ENCODE data around the gene CNTNAP2.
"Not testable (repeated sequence)": the region's sequence is repeated elsewhere in the genome, so short reads cannot be mapped to it uniquely, and the experiment has no call there.

Gene CNTNAP2

GRCh38 chr7:146123715-146124114 is 7.1 kb downstream of the CNTNAP2 start:
- DNase-seq: no peak
- no peak for TF ChIP-seq GATA1 (IDR thresholded peaks at IDR 0.05; ENCODE audit: low read depth, low read length)
- TF ChIP-seq POLR2A (IDR thresholded peaks at IDR 0.05; ENCODE audit: low read length): no peak

- no peak for TF ChIP-seq GATA1 (IDR thresholded peaks at IDR 0.05; ENCODE audit: low read depth, low read length)
- TF ChIP-seq POLR2A (IDR thresholded peaks at IDR 0.05; ENCODE audit: low read length): no peak
- DNase-seq: no peak
These were observed 10.3 kb downstream of the CNTNAP2 start for GRCh38 chr7:146126767-146127509.

GRCh38 chr7:146129296-146129695 is 12.7 kb downstream of the CNTNAP2 start:
- TF ChIP-seq GATA1 (IDR thresholded peaks at IDR 0.05; ENCODE audit: low read depth, low read length): no peak
- TF ChIP-seq POLR2A (IDR thresholded peaks at IDR 0.05; ENCODE audit: low read length): no peak
- DNase-seq: no peak

- no peak for DNase-seq
- TF ChIP-seq POLR2A (IDR thresholded peaks at IDR 0.05; ENCODE audit: low read length) (no peak), GATA1 (IDR thresholded peaks at IDR 0.05; ENCODE audit: low read depth, low read length) (no peak)
These were observed 13.4 kb downstream of the CNTNAP2 start for GRCh38 chr7:146129997-146130396.

- DNase-seq: no peak
- no peak for TF ChIP-seq POLR2A (IDR thresholded peaks at IDR 0.05; ENCODE audit: low read length)
- no peak for TF ChIP-seq GATA1 (IDR thresholded peaks at IDR 0.05; ENCODE audit: low read depth, low read length)
These were observed 15.1 kb downstream of the CNTNAP2 start for GRCh38 chr7:146131701-146132100.

- TF ChIP-seq POLR2A (IDR thresholded peaks at IDR 0.05; ENCODE audit: low read length): no peak
- TF ChIP-seq GATA1 (IDR thresholded peaks at IDR 0.05; ENCODE audit: low read depth, low read length): no peak
- DNase-seq: no peak
These were observed 19.8 kb downstream of the CNTNAP2 start for GRCh38 chr7:146136357-146136875.

GRCh38 chr7:146138926-146139325 is 22.3 kb downstream of the CNTNAP2 start:
- no peak for DNase-seq
- TF ChIP-seq POLR2A (IDR thresholded peaks at IDR 0.05; ENCODE audit: low read length): no peak
- no peak for TF ChIP-seq GATA1 (IDR thresholded peaks at IDR 0.05; ENCODE audit: low read depth, low read length)

- TF ChIP-seq POLR2A (IDR thresholded peaks at IDR 0.05; ENCODE audit: low read length) (no peak), GATA1 (IDR thresholded peaks at IDR 0.05; ENCODE audit: low read depth, low read length) (no peak)
- DNase-seq: no peak
These were observed 30.4 kb downstream of the CNTNAP2 start for GRCh38 chr7:146146831-146147486.

GRCh38 chr7:146150153-146150552 is 33.6 kb downstream of the CNTNAP2 start:
- no peak for DNase-seq
- TF ChIP-seq POLR2A (IDR thresholded peaks at IDR 0.05; ENCODE audit: low read length) (no peak), GATA1 (IDR thresholded peaks at IDR 0.05; ENCODE audit: low read depth, low read length) (no peak)

GRCh38 chr7:146172112-146172511 is 55.5 kb downstream of the CNTNAP2 start:
- no peak for DNase-seq
- no peak for TF ChIP-seq POLR2A (IDR thresholded peaks at IDR 0.05; ENCODE audit: low read length)
- TF ChIP-seq GATA1 (IDR thresholded peaks at IDR 0.05; ENCODE audit: low read depth, low read length): no peak

- DNase-seq: no peak
- no peak for TF ChIP-seq POLR2A (IDR thresholded peaks at IDR 0.05; ENCODE audit: low read length)
- TF ChIP-seq GATA1 (IDR thresholded peaks at IDR 0.05; ENCODE audit: low read depth, low read length): no peak
These were observed 59.1 kb downstream of the CNTNAP2 start for GRCh38 chr7:146175716-146176115.

GRCh38 chr7:146176860-146177259 is 60.3 kb downstream of the CNTNAP2 start:
- TF ChIP-seq GATA1 (IDR thresholded peaks at IDR 0.05; ENCODE audit: low read depth, low read length) (no peak), POLR2A (IDR thresholded peaks at IDR 0.05; ENCODE audit: low read length) (no peak)
- no peak for DNase-seq

GRCh38 chr7:146177301-146177700 is 60.7 kb downstream of the CNTNAP2 start:
- no peak for DNase-seq
- TF ChIP-seq POLR2A (IDR thresholded peaks at IDR 0.05; ENCODE audit: low read length) (no peak), GATA1 (IDR thresholded peaks at IDR 0.05; ENCODE audit: low read depth, low read length) (no peak)

- TF ChIP-seq POLR2A (IDR thresholded peaks at IDR 0.05; ENCODE audit: low read length): no peak
- no peak for TF ChIP-seq GATA1 (IDR thresholded peaks at IDR 0.05; ENCODE audit: low read depth, low read length)
- no peak for DNase-seq
These were observed 69.2 kb downstream of the CNTNAP2 start for GRCh38 chr7:146185844-146186243.

- not testable (repeated sequence) for DNase-seq
These were observed 74.8 kb downstream of the CNTNAP2 start for GRCh38 chr7:146191428-146191827.
